HEK293 (cell line): Measurements from ENCODE around the gene ELMO1.

ENCODE experiments used
- CTCF ChIA-PET: fragments of 350-600 bp; formaldehyde crosslinking; extraction: SDS; loops from one replicate; lab custom pipeline; 2021; ENCODE audit warnings: antibody characterized with exemption; lab: Yijun Ruan, JAX
- POLR2A ChIA-PET: fragments of 300-600 bp; formaldehyde crosslinking; extraction: SDS; loops from one replicate; lab custom pipeline; 2020; ENCODE audit warnings: antibody characterized with exemption, inconsistent platforms; lab: Yijun Ruan, JAX
- H3K27ac ChIP-seq: fragments of 200-500 bp; sonication (Bioruptor generic); 2 replicates; pipeline ENCODE4 v1.5.1; 2014; ENCODE audit warnings: low read depth, low read length, control low read depth, inconsistent platforms; ENCODE audit errors: extremely low read depth
- H3K36me3 ChIP-seq, 2 experiments: fragments of 200-500 bp in 1 of 2; sonication (Bioruptor generic) in 1 of 2; 1 replicate in 1 of 2; 2 replicates in 1 of 2; pipeline ENCODE4 v1.5.1; 2014 to 2017; ENCODE audit warnings: inconsistent platforms in 2 of 2, low read length in 2 of 2; ENCODE audit not compliant: control insufficient read depth in 2 of 2, insufficient read depth in 1 of 2
- H3K4me1 ChIP-seq: fragments of 200-500 bp; sonication (Bioruptor generic); 2 replicates; pipeline ENCODE4 v1.5.1; 2014; ENCODE audit warnings: mild to moderate bottlenecking, low read length, inconsistent platforms; ENCODE audit not compliant: control insufficient read depth, insufficient read depth
- H3K4me3 ChIP-seq: 2 replicates; pipeline ENCODE4 v1.5.1; 2011; ENCODE audit warnings: low read depth, mild to moderate bottlenecking, control low read depth, low read length, moderate library complexity
- H3K9me3 ChIP-seq: fragments of 200-500 bp; sonication (Bioruptor generic); 2 replicates; pipeline ENCODE4 v1.5.1; 2014; ENCODE audit warnings: low read depth, low read length, inconsistent platforms; ENCODE audit not compliant: control insufficient read depth, insufficient read depth
- BCL6B ChIP-seq: fragments of 450-650 bp; formaldehyde crosslinking; IDR thresholded peaks from 2 replicates; pipeline ENCODE4 v1.5.1; 2017; ENCODE audit warnings: missing biosample characterization, missing genetic modification characterization
- ELK4 ChIP-seq: IDR thresholded peaks from 2 replicates; pipeline ENCODE4 v1.6.1; 2011; ENCODE audit warnings: mild to moderate bottlenecking, low read depth, low read length, borderline replicate concordance
- HOXC10 ChIP-seq: sonication (generic); formaldehyde crosslinking; IDR thresholded peaks from 2 replicates; pipeline ENCODE4 v1.8.1; 2023; ENCODE audit warnings: mild to moderate bottlenecking, missing genetic modification reagents
- HOXD13 ChIP-seq: sonication (generic); formaldehyde crosslinking; IDR thresholded peaks from 2 replicates; pipeline ENCODE4 v1.8.0; 2022; ENCODE audit warnings: missing genetic modification reagents, borderline replicate concordance
- KLF16 ChIP-seq: fragments of 450-650 bp; formaldehyde crosslinking; IDR thresholded peaks from 2 replicates; pipeline ENCODE4 v1.5.1; 2017; ENCODE audit warnings: missing biosample characterization, missing genetic modification characterization
- PBX3 ChIP-seq: sonication (generic); formaldehyde crosslinking; IDR thresholded peaks from 2 replicates; pipeline ENCODE4 v1.8.1; 2022; ENCODE audit warnings: mild to moderate bottlenecking, moderate library complexity, missing genetic modification reagents
- RBAK ChIP-seq: fragments of 450-650 bp; formaldehyde crosslinking; IDR thresholded peaks from 2 replicates; pipeline ENCODE4 v1.5.1; 2016; ENCODE audit warnings: missing biosample characterization, missing genetic modification characterization
- SP3 ChIP-seq: fragments of 450-650 bp; formaldehyde crosslinking; IDR thresholded peaks from 2 replicates; pipeline ENCODE4 v1.5.1; 2016; ENCODE audit warnings: missing biosample characterization, missing genetic modification characterization
- TRIM28 ChIP-seq: IDR thresholded peaks from 2 replicates; pipeline ENCODE4 v1.6.1; 2011; ENCODE audit warnings: low read length, control low read depth, borderline replicate concordance
- ZEB2 ChIP-seq: fragments of 450-650 bp; formaldehyde crosslinking; IDR thresholded peaks from 2 replicates; pipeline ENCODE4 v1.5.1; 2016; ENCODE audit warnings: missing biosample characterization, missing genetic modification characterization
- ZFP37 ChIP-seq: fragments of 450-650 bp; formaldehyde crosslinking; IDR thresholded peaks from 2 replicates; pipeline ENCODE4 v1.5.1; 2016; ENCODE audit warnings: missing biosample characterization, missing genetic modification characterization
- ZFP41 ChIP-seq: fragments of 450-650 bp; formaldehyde crosslinking; IDR thresholded peaks from 2 replicates; pipeline ENCODE4 v1.5.1; 2016; ENCODE audit warnings: missing biosample characterization, missing genetic modification characterization, borderline replicate concordance
- ZFP69B ChIP-seq: fragments of 450-650 bp; formaldehyde crosslinking; IDR thresholded peaks from 2 replicates; pipeline ENCODE4 v1.5.1; 2016; ENCODE audit warnings: missing biosample characterization, missing genetic modification characterization
- ZNF121 ChIP-seq: fragments of 450-650 bp; formaldehyde crosslinking; IDR thresholded peaks from 2 replicates; pipeline ENCODE4 v1.5.1; 2016; ENCODE audit warnings: missing biosample characterization, missing genetic modification characterization
- ZNF132 ChIP-seq: fragments of 450-650 bp; formaldehyde crosslinking; IDR thresholded peaks from 2 replicates; pipeline ENCODE4 v1.5.1; 2017; ENCODE audit warnings: missing biosample characterization, missing genetic modification characterization, borderline replicate concordance
- ZNF202 ChIP-seq: fragments of 450-650 bp; formaldehyde crosslinking; IDR thresholded peaks from 2 replicates; pipeline ENCODE4 v1.5.1; 2016; ENCODE audit warnings: missing biosample characterization, missing genetic modification characterization, borderline replicate concordance
- ZNF211 ChIP-seq: fragments of 450-650 bp; formaldehyde crosslinking; IDR thresholded peaks from 2 replicates; pipeline ENCODE4 v1.5.1; 2016; ENCODE audit warnings: low read depth, missing biosample characterization, missing genetic modification characterization
- ZNF311 ChIP-seq: fragments of 450-650 bp; formaldehyde crosslinking; IDR thresholded peaks from 2 replicates; pipeline ENCODE4 v1.5.1; 2017; ENCODE audit warnings: missing biosample characterization, missing genetic modification characterization, borderline replicate concordance
- ZNF341 ChIP-seq: fragments of 450-650 bp; formaldehyde crosslinking; IDR thresholded peaks from 2 replicates; pipeline ENCODE4; 2016; ENCODE audit warnings: low read depth, missing biosample characterization, missing genetic modification characterization
- ZNF398 ChIP-seq: fragments of 450-650 bp; formaldehyde crosslinking; IDR thresholded peaks from 2 replicates; pipeline ENCODE4 v1.5.1; 2017; ENCODE audit warnings: missing biosample characterization, missing genetic modification characterization
- ZNF473 ChIP-seq: fragments of 450-650 bp; formaldehyde crosslinking; IDR thresholded peaks from 2 replicates; pipeline ENCODE4 v1.5.1; 2017; ENCODE audit warnings: missing biosample characterization, missing genetic modification characterization
- ZNF558 ChIP-seq: fragments of 450-650 bp; formaldehyde crosslinking; IDR thresholded peaks from 2 replicates; pipeline ENCODE4 v1.5.1; 2016; ENCODE audit warnings: missing biosample characterization, missing genetic modification characterization
- ZNF621 ChIP-seq: fragments of 450-650 bp; formaldehyde crosslinking; IDR thresholded peaks from 2 replicates; pipeline ENCODE4 v1.5.1; 2017; ENCODE audit warnings: missing biosample characterization, missing genetic modification characterization
- ZNF629 ChIP-seq: fragments of 450-650 bp; formaldehyde crosslinking; IDR thresholded peaks from 2 replicates; pipeline ENCODE4 v1.5.1; 2017; ENCODE audit warnings: missing biosample characterization, missing genetic modification characterization
- ZNF654 ChIP-seq: fragments of 450-650 bp; formaldehyde crosslinking; IDR thresholded peaks from 2 replicates; pipeline ENCODE4 v1.5.1; 2016; ENCODE audit warnings: low read depth, missing biosample characterization, missing genetic modification characterization
- ZNF670 ChIP-seq: fragments of 450-650 bp; formaldehyde crosslinking; IDR thresholded peaks from 2 replicates; pipeline ENCODE4 v1.5.1; 2016; ENCODE audit warnings: missing biosample characterization, missing genetic modification characterization, low read depth
- ZNF776 ChIP-seq: fragments of 450-650 bp; formaldehyde crosslinking; IDR thresholded peaks from 2 replicates; pipeline ENCODE4 v1.5.0; 2017; ENCODE audit warnings: missing biosample characterization, missing genetic modification characterization, borderline replicate concordance
- ZSCAN16 ChIP-seq: fragments of 450-650 bp; formaldehyde crosslinking; IDR thresholded peaks from 2 replicates; pipeline ENCODE4 v1.5.1; 2016; ENCODE audit warnings: missing biosample characterization, missing genetic modification characterization

The ELMO1 gene

GRCh38 chr7:37212051-37212450 is 236.6 kb downstream of the ELMO1 start (continued):
- TF ChIP-seq PBX3 (no peak), ZNF558 (tag by site-specific recombination) (no peak), ZNF670 (tag by site-specific recombination) (no peak), ZNF211 (tag by site-specific recombination) (no peak), KLF16 (tag by site-specific recombination) (no peak), SP3 (tag by site-specific recombination) (no peak), ZSCAN16 (tag by site-specific recombination) (no peak), ZNF621 (tag by site-specific recombination) (no peak)
- TF ChIP-seq, all 188 proteins: peak for 0

GRCh38 chr7:37211097-37211880 is 237.4 kb downstream of the ELMO1 start:
- TF ChIP-seq ZNF311 (tag by site-specific recombination) (no peak), ZNF473 (tag by site-specific recombination) (no peak), HOXC10 (CRISPR knock-in tag) (no peak), HOXD13 (no peak), ZNF776 (no peak), ZFP41 (tag by site-specific recombination) (no peak), ZNF202 (no peak), ZNF121 (no peak), ELK4 (no peak)
- TF ChIP-seq, all 188 proteins: peak for 0
- no peaks in the 10 kb centered on the region for H3K36me3 ChIP-seq
- no peak overlapping the region for H3K4me3 ChIP-seq
- CTCF ChIA-PET: interaction anchor here (0.7 to 1.6 kb wide), 5 partner anchors 9 to 623 kb away, joined by 3 to 4 read pairs (median 3); no protein-coding TSS in a partner anchor
- H3K27ac ChIP-seq: no peak overlapping the region
- no peaks in the 10 kb centered on the region for H3K4me1 ChIP-seq
- no peaks in the 10 kb centered on the region for H3K9me3 ChIP-seq
- POLR2A ChIA-PET: no interaction called here

- TF ChIP-seq ZNF654 (no peak), ZNF776 (no peak), ZFP69B (tag by site-specific recombination) (no peak), ZNF341 (tag by site-specific recombination) (no peak), ZFP37 (tag by site-specific recombination) (no peak), TRIM28 (no peak), BCL6B (tag by site-specific recombination) (no peak), RBAK (tag by site-specific recombination) (no peak), ZNF398 (tag by site-specific recombination) (no peak), ZNF629 (tag by site-specific recombination) (no peak), ZNF132 (tag by site-specific recombination) (no peak), ZEB2 (tag by site-specific recombination) (no peak)
- Histone ChIP-seq H3K4me3 (no peak overlapping the region), H3K4me1 (no peaks in the 10 kb centered on the region), H3K27ac (no peak overlapping the region), H3K9me3 (no peaks in the 10 kb centered on the region), H3K36me3 (no peaks in the 10 kb centered on the region)
- ChIA-PET POLR2A (no interaction called here), CTCF (interaction anchor here (0.6 to 3.6 kb wide), 12 partner anchors 9 to 1393 kb away, joined by 3 to 9 read pairs (median 3); no protein-coding TSS in a partner anchor)
Measured at GRCh38 chr7:37209195-37209594, 239.5 kb downstream of the ELMO1 start.
